Fibroblast of pulmonary artery (primary cell): ENCODE measurements around the gene UNC5A.

Experiments used
- DNase-seq: peaks from one replicate; pipeline ENCODE4 v3.0.0-alpha.2; 2010; ENCODE audit warnings: low read depth
- H3K4me3 ChIP-seq: replicated peaks from 2 replicates; pipeline ENCODE4 v1.5.1; 2011; ENCODE audit warnings: low read depth, mild to moderate bottlenecking, control low read depth, low read length, moderate library complexity
- TF ChIP-seq, protein P1 (sequence below): IDR thresholded peaks from 2 replicates; pipeline ENCODE4 v1.5.1; 2011; ENCODE audit warnings: mild to moderate bottlenecking, control low read depth, low read length, inconsistent platforms; ENCODE audit errors: missing control alignments

Gene UNC5A

GRCh38 chr5:176810081-176810597 is at the start of gene UNC5A:
Gene UNC5A (plus strand): TSS chr5:176810559. CDS start chr5:176810751, 192 bp downstream.
- H3K4me3 ChIP-seq = peak within 1 kb of the TSS; percentile 5
- TF ChIP-seq, protein P1, sequence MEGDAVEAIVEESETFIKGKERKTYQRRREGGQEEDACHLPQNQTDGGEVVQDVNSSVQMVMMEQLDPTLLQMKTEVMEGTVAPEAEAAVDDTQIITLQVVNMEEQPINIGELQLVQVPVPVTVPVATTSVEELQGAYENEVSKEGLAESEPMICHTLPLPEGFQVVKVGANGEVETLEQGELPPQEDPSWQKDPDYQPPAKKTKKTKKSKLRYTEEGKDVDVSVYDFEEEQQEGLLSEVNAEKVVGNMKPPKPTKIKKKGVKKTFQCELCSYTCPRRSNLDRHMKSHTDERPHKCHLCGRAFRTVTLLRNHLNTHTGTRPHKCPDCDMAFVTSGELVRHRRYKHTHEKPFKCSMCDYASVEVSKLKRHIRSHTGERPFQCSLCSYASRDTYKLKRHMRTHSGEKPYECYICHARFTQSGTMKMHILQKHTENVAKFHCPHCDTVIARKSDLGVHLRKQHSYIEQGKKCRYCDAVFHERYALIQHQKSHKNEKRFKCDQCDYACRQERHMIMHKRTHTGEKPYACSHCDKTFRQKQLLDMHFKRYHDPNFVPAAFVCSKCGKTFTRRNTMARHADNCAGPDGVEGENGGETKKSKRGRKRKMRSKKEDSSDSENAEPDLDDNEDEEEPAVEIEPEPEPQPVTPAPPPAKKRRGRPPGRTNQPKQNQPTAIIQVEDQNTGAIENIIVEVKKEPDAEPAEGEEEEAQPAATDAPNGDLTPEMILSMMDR = no peak
- peak; percentile 36 for DNase-seq

DNA sequence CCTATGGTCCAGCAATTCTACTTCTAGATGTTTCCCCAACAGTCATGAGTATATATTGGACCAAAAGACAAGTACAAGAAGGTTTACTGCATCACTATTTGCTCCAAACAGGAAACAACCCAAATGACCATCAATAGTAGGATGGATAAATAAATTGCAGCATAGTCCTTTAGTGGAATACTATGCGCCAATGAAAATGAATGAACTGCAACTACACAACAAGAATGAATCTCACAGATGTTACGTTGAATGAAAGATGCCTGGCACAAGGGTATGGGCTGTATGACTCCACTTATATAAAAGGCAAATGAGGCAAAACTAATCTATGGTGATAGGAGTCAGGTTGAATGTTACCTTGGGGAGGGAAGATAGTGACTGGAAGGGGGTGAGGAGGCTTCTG is 48.6 kb upstream of the UNC5A start:
- no peak overlapping the region for H3K4me3 ChIP-seq
- TF ChIP-seq, protein P1 = no peak
- DNase-seq = no peak

DNA sequence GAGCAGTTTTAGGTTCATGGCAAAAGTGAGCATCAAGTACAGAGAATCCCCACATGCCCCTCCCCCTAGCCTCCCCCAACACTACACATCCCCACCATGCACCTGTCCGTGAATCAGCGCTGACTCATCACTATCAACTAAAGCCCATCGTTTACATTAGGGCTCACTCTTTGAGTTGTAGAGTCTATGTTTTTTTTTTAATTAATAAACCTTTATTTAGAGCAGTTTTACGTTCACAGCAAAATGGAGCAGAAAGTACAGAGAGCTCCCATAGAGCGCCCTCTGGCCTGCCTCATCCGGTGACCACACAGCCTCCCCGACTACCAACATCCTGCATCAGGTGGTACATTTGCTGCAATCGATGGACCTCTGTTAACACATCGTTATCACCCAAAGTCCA is 47.9 kb upstream of the UNC5A start:
- DNase-seq = no peak
- H3K4me3 ChIP-seq = no peak overlapping the region
- TF ChIP-seq, protein P1 = no peak

DNA sequence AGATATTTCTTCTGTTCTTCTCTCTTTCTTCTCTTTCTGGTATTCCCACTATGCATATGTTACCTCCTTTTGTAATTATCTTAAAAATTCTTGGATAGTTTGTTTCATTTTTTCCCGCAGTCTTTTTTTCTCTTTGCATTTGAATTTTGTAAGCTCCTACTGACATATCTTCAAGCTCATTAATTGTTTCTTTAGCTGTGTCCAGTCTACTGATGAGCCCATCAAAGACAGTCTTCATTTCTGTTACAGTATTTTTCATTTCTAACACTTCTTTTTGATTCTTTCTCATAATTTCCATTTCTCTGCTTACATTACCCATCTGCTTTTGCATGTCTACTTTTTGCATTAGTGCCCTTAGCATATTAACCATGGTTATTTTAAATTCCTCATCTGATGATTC is 44.7 kb upstream of the UNC5A start:
- TF ChIP-seq, protein P1 = no peak
- no peak for DNase-seq
- no peak overlapping the region for H3K4me3 ChIP-seq

DNA sequence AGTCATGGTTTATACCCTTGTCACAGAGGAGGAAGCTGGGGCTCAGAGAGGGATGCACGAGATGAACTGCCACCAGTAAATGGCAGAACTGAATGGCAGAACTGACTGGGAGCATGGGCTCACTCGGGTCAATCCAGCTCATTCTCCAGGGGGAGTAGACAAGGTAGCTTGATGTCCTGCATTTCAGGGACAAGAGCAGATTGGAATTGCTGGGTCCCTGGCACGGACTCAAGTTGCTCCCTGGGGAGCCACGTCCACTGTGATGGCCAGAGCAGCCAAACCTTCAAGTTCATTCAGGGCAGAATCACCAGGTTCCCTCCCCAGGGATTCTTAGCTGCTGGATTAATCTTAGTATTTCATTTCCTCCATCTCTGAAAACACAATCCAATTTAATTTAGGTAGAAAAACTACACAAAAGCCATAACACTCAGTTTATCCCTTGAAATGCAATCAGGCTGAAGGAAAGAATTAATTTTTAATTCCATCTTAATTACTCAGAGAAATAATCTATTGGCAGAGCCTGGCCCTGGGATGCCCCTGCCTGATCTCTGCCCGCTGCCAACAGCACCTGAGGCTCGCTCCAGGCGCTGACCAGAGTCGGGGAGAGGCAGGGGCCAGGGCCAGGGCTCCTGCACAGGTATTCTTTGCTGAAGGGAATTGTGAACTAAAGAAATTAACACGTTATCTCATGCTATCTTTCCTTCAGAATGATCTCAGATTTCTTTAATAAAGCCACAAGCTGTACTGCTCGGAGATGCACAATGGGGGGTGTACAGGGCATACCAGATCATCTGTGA is 42.0 kb upstream of the UNC5A start:
- TF ChIP-seq, protein P1 = no peak
- no peak overlapping the region for H3K4me3 ChIP-seq
- no peak for DNase-seq

DNA sequence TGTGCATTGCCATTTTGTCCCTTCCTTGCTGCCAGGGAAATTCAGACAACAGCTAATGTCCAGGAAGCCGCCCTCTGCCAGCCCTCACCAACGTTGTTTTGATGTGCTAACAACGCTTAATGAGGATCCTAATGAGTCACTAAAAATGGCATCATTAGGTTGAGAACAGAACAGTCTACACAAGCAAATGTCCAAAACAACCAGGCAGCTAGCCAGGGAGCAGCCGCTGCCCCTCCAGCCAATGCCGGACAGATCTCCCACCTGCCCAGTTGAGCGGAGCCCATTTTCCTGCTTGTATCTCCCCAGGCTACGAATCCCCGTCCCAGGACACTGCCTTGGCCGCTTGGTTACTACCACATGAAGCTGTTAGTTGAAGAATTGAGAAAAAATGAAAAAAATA is 40.4 kb upstream of the UNC5A start:
- no peak for DNase-seq
- no peak overlapping the region for H3K4me3 ChIP-seq
- TF ChIP-seq, protein P1 = no peak

GRCh38 chr5:176770431-176770830 is 39.9 kb upstream of the UNC5A start:
- no peak for DNase-seq
- TF ChIP-seq, protein P1 = no peak
- H3K4me3 ChIP-seq = no peak overlapping the region
